HG02885 (cell line): Measurements from ENCODE around the gene FAM13B.
"Not testable (repeated sequence)": the region's sequence is repeated elsewhere in the genome, so short reads cannot be mapped to it uniquely, and the experiment has no call there.

Experiments
- ATAC-seq: cut with Tn5 transposase; IDR thresholded peaks from one replicate; pipeline ENCODE4 v1.9.1; 2021; ENCODE audit warnings: mild to moderate bottlenecking; ENCODE audit not compliant: unreplicated experiment, poor library complexity

FAM13B gene

GRCh38 chr5:137994556-137994955 lies 38.3 kb downstream of the FAM13B start:
- ATAC-seq, result no peak

- no peak for ATAC-seq
Measured at GRCh38 chr5:137989419-137989818, 43.5 kb downstream of the FAM13B start.

GRCh38 chr5:137975208-137975607 lies 57.7 kb downstream of the FAM13B start:
- ATAC-seq, result no peak

GRCh38 chr5:137970384-137970783 lies 62.5 kb downstream of the FAM13B start:
- ATAC-seq, result not testable (repeated sequence)

- no peak for ATAC-seq
Measured at GRCh38 chr5:137960819-137961218, 72.1 kb downstream of the FAM13B start.

GRCh38 chr5:137960141-137960540 lies 72.7 kb downstream of the FAM13B start:
- ATAC-seq, result no peak

- no peak for ATAC-seq
Measured at GRCh38 chr5:137959488-137959887, 73.4 kb downstream of the FAM13B start.

- no peak for ATAC-seq
Measured at GRCh38 chr5:137957948-137958347, 74.9 kb downstream of the FAM13B start.

- ATAC-seq, result no peak
Measured at GRCh38 chr5:137954131-137954879, 78.6 kb downstream of the FAM13B start.

GRCh38 chr5:137945825-137946224 lies 87.1 kb downstream of the FAM13B start:
- no peak for ATAC-seq

GRCh38 chr5:137944280-137944679 lies 88.6 kb downstream of the FAM13B start:
- not testable (repeated sequence) for ATAC-seq

GRCh38 chr5:137939331-137939730 lies 93.5 kb downstream of the FAM13B start:
- ATAC-seq, result no peak

GRCh38 chr5:137938751-137939143 lies 94.1 kb downstream of the FAM13B start:
- peak; percentile 41 for ATAC-seq

GRCh38 chr5:137937994-137938750 lies 94.7 kb downstream of the FAM13B start:
- ATAC-seq, result no peak

- no peak for ATAC-seq
Measured at GRCh38 chr5:137935694-137936093, 97.2 kb downstream of the FAM13B start.

- ATAC-seq, result no peak
Measured at GRCh38 chr5:137935190-137935589, 97.7 kb downstream of the FAM13B start.

GRCh38 chr5:137933491-137933911 lies 99.4 kb downstream of the FAM13B start:
- no peak for ATAC-seq

- no peak for ATAC-seq
Measured at GRCh38 chr5:137932800-137933199, 100.1 kb downstream of the FAM13B start.

- ATAC-seq, result no peak
Measured at GRCh38 chr5:137923856-137924255, 109.0 kb downstream of the FAM13B start.

GRCh38 chr5:137921931-137922330 lies 110.9 kb downstream of the FAM13B start:
- no peak for ATAC-seq

GRCh38 chr5:137916923-137917322 lies 116.0 kb downstream of the FAM13B start:
- ATAC-seq, result no peak

GRCh38 chr5:137914758-137915157 lies 118.1 kb downstream of the FAM13B start:
- ATAC-seq, result no peak
